GM10266 (cell line): Measurements from ENCODE around the gene SERPINE2.
A peak's percentile ranks its signal among the peaks of the same experiment; 100 is the strongest.

ENCODE experiments used
- DNase-seq: peaks from one replicate; pipeline ENCODE4 v3.0.0; 2012; ENCODE audit errors: extremely low spot score
- TF ChIP-seq, protein P1 (sequence below): IDR thresholded peaks from 2 replicates; pipeline ENCODE4 v1.5.1; 2012; ENCODE audit warnings: mild to moderate bottlenecking, low read depth; ENCODE audit not compliant: control insufficient read depth, insufficient read depth; ENCODE audit errors: missing control alignments

The SERPINE2 gene

DNA sequence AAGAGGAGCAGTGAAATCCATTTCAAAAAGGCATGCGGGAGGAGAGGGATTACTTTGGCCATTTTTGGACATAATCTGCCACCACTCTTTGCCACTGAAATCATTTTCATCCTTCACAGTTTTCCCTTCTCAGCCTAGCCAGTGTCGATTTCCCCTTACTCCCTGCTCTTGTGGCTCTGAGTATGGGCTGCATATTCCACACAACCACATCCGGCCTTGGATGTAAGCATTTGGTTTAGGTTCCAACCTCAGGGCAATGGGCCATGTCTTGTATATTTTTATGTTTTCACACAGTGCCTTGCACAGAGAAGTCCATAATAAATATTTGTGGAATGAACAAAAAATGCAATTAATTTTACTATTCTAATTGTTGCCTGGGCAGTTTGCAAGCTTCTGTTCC is 7.7 kb upstream of the SERPINE2 start:
- TF ChIP-seq, protein P1, sequence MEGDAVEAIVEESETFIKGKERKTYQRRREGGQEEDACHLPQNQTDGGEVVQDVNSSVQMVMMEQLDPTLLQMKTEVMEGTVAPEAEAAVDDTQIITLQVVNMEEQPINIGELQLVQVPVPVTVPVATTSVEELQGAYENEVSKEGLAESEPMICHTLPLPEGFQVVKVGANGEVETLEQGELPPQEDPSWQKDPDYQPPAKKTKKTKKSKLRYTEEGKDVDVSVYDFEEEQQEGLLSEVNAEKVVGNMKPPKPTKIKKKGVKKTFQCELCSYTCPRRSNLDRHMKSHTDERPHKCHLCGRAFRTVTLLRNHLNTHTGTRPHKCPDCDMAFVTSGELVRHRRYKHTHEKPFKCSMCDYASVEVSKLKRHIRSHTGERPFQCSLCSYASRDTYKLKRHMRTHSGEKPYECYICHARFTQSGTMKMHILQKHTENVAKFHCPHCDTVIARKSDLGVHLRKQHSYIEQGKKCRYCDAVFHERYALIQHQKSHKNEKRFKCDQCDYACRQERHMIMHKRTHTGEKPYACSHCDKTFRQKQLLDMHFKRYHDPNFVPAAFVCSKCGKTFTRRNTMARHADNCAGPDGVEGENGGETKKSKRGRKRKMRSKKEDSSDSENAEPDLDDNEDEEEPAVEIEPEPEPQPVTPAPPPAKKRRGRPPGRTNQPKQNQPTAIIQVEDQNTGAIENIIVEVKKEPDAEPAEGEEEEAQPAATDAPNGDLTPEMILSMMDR = no peak
- DNase-seq = no peak

DNA sequence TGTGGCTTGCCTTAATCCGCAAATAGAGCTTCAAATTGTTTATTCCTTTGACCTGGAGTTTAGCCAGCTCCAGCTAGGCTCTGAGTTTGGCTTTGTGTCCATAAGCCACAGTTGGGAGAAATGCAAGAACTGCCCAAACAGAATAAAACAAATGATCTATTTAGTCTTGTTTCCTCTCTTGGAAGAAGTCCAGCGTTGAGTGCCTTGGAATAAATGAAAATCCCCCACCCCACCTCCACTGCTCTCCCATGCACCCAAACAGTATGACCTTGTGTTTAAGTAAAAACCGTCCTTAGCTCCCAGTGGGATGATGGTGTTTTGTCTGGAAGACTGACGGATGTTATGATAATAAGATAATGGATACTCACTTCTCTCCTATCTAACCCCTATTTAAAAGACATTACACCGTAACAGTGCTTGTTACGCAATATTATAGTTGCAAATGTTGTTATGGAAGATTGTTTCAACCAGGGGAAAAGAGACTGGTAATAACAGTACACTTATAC is 3.2 kb upstream of the SERPINE2 start:
- TF ChIP-seq, protein P1 = no peak
- no peak for DNase-seq

- no peak for DNase-seq
- TF ChIP-seq, protein P1 = no peak
These were observed 2.5 kb upstream of the SERPINE2 start for GRCh38 chr2:224041554-224041953.

DNA sequence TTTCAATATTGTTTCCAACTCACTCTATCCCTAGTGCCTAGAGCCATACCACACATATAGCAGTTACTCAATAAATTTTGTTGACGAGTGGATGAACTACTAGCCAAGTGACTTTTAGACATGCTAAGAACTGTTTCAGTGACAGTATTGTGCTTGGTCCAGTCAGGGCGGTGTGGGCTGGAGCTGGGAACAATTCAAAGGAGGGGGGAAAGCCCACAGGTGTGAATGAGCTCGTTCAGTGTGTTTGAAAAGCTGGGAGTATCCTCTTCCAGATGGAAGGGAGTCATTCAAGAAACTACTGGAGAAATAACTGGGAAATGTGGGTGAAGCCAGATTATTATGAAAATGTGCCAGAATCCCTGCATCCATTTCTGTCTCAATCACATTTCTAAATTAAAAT is 1.7 kb upstream of the SERPINE2 start:
- no peak for DNase-seq
- TF ChIP-seq, protein P1 = no peak

GRCh38 chr2:224039770-224040440 is 819 bp upstream of the SERPINE2 start:
- TF ChIP-seq, protein P1 = no peak
- DNase-seq = no peak

GRCh38 chr2:224038830-224039079 is 331 bp downstream of the SERPINE2 start:
- TF ChIP-seq, protein P1 = no peak
- DNase-seq = peak; percentile 49

DNA sequence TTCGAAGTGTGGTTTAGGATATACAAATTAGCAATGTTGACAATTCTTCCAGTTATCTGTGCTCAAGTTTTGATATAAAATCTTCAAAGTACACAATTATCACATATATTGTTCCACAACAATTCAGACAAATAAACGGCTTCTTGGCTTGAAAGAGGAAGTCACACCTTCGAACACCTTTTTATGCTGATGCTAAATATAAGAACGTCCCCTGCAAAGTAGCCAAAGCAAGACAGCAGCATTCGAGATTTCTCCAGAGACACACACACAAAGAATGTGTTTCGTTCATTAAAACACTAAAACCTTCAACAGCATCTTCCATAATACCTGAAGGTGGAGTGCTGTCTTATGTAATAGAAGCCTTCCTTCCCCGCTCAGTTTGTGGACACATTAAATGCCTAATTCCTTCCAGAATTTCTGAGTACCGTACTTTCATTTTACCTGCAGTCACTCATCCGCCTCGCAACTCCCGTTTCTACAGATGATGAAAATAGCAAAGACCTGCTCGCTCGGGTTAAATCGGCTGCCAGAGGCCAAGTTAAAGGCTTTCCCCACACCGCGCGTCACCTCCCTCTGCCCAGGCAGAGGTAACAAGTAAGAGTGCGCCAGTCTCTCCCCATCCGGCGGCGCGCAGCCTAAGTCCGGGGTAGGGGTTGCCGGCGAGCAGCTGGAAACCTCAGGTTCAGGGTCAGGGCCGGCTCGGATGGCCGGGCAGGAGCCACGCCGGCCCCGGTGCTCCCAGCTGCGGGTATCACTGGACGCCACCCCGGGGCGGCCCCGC is 847 bp downstream of the SERPINE2 start:
- peak; percentile 54 for DNase-seq
- TF ChIP-seq, protein P1 = no peak
